HS-27A (cell line): Measurements from ENCODE around the gene CDC42BPG.
"Not testable (repeated sequence)": the region's sequence is repeated elsewhere in the genome, so short reads cannot be mapped to it uniquely, and the experiment has no call there.

Experiments used
- DNase-seq: peaks from one replicate; pipeline ENCODE4 v3.0.0-alpha.2; 2012; ENCODE audit warnings: low read depth, missing footprints

The CDC42BPG gene

DNA sequence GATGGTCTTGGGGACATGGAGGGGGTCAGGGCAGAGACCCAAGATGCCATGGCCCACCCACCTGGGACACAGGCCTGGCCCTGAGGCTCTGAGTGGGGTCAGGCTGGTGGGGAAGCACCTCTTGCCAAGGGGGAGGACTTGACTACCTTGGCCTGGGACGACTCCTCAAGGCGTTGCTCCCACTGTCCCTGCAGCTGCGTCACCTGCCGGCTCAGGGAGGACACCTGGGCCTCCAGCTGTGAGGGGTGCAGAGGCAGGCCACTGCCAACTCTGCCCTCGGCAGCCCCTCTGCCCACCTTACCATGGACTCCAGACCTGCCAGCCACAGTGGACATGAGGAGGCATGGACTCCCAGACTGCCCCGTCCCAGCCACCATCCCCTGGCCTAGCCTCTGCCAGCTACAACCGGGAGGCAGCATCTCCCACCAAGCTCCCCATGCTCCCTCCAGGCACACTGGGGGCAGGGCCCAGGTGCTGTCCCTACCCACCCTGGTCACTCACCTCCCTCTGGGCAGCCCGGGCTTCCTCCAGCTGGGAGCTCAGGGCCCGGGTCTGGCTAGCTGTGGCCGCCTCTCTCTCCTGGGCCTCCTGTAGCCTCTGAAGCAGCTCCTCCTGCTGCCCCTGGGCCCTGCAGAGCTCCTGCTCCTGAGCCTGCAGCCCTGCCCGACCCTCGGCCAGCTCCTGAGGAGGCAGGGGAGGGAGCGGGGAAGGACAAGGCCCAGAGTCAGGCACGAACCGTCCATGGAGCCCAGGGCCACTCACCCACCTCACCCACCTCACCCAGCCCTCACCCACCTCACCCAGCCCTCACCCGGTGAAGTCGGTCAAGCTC is 8.6 kb downstream of the CDC42BPG start:
- no peak for DNase-seq

DNA sequence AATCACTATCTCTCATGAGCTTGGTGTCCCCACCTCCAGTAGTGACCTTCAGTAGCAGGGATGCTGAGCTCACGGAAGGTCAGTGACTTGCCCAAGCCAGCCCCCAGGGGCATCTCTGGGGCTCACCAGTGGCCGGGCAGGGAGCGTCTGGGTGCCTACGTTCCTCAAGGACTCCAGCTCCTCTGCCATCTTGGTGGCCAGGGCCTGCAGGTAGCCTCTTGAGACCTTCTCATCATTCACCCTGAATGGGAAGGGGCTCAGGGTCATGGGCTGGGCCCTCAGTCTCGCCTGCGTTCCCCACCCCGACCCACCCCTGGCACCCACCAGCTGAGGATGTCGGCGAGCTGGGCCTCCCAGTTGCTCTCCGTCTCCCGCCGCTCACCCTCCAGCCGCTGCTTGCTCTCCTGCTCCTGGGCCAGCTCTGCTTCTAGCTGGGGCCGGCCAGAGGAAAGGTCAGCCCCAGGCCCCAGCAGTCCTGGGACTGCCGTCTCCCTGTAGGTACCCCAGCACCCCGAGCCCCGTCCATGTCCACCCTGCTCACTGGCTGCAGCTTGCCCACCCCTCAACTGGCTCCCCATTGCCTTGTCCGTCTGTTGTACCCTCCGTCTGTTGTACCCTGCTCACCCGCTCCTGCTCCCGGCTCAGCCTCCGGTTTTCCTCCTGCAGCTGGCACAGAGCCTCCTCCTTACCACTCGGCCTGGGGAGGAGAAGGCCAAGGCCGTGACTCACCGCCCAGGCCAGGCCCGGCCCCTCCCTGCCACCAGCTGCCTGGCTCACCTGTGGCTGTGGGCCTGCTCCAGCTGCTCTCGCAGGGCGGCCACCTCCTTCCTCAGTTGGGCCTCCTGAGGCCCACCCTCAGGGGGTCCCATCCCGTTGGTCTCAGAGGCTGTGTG is 9.5 kb downstream of the CDC42BPG start:
- DNase-seq = no peak

DNA sequence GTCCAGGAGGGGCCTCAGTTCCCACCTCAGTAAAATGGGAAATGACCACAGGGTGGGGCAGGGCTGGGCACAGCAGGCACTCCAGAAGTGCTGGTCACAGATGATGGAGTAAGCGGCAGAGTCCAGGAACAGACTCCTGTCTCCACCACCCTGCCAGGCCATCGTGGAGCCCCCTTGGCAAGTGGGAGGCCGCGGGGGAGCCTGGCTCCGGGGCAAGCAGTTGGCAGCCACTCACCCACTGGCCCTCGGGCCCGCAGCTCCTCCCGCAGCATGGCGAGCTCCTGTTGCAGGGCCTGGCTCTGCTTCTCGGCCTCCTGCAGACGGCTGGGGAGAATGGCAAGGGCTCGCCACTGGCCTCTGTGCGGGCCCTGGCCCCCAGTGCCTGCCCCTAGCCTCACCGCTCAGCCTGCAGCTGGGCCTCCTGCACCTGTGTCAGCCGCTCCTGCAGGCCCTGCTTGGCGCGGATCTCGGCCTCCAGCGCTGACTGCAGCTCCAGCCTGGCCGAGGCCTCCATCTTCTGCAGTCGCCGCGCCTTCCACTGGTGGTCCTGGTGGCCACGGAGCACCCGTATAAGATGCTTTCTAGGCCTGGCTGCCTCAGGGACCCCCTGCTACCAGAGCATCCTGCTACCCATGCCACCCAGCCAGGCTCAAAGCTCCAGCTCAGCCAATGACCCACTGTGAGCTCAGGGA is 10.3 kb downstream of the CDC42BPG start:
- DNase-seq = no peak

DNA sequence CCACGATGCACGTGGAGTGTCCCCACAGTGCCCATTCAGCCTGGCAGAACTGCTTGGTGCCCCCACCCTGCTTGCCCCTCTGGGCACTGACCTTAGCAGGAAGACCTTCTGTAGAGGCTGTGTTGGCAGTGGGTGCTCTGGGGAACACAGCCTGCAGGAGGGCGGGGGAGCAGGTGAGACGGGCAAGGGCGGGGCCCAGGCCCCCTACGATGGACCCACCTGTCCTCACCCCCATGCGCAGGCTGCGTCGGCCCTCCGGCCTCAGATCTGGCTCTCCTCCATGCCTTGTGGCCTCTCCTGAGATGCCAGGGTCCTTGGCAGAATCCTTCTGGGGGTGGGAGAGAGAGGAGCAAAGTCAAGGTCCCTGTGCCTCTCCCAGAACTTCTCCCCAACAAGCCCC is 10.9 kb downstream of the CDC42BPG start:
- no peak for DNase-seq

DNA sequence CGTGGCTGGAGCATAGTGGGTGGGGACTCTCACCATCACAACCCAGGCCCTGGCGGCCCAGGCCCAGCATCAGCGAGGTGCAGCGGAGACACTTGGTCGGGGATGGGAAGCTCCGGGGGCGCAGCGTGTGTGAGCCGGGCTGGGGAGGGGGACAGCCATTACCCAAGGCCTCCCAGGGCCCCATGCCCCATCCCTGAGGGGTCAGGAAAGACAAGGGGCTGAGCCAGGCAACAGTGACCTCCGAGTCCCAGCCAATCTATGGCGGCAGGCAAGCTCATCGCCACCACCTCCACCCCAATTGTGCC is 11.3 kb downstream of the CDC42BPG start:
- DNase-seq = no peak

DNA sequence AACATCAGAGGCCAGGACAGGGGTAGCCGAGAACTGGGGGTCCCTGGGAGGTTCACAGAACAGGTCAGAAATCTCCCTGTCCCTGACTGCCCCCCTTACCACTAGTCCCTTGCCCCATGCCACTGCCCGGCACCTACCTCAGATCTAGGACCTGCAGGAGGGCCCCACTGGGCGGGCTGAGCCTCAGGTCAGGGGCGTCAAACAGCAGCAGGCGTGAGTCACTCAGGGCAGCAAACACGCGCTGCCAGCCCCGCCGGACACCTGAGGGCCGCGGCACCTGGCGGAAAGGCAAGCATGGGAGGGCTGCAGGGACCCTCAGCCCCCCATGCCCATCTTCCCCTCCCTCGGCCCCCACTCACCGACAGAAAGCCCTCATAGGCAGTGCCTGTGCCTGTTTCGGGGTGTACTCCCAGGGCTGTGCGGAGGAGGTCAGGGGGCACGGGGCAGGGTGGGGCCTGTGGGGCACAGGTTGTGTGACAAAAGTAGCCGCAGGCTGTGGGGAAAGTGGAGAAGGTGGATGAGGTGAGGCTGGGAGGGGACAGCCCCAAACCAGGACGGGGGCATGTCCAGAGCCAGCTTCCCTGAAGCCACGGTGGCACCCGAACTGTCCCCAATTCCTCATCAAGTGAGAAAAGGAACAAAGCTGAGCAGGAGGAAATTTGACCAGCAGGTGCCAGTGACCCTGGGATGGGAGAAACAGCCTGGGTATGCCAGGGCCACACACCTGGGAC is 11.8 kb downstream of the CDC42BPG start:
- no peak for DNase-seq

DNA sequence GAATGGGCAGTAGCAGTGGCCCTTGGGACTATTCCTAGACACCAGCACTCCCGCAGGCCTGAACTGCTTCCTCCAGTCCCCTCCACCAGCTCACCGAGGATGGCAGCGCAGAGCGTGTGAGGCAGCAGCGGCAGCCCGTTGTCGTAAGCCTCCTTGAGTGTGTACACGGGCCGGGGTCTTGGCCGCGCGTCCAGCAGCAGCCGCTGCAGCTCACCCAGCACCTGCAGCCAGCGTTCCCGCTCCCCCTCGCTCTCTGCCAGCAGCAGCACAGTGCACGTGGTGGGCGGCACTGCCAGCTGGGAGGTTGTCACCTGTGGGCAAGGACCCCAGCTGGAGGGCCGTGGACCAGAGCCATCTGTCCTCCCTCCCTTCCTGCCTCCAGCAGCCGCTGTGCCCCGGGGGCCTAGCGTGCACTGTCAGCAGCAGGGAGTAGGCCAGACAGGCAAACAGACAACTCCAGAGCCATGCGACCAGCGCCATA is 13.0 kb downstream of the CDC42BPG start:
- no peak for DNase-seq

DNA sequence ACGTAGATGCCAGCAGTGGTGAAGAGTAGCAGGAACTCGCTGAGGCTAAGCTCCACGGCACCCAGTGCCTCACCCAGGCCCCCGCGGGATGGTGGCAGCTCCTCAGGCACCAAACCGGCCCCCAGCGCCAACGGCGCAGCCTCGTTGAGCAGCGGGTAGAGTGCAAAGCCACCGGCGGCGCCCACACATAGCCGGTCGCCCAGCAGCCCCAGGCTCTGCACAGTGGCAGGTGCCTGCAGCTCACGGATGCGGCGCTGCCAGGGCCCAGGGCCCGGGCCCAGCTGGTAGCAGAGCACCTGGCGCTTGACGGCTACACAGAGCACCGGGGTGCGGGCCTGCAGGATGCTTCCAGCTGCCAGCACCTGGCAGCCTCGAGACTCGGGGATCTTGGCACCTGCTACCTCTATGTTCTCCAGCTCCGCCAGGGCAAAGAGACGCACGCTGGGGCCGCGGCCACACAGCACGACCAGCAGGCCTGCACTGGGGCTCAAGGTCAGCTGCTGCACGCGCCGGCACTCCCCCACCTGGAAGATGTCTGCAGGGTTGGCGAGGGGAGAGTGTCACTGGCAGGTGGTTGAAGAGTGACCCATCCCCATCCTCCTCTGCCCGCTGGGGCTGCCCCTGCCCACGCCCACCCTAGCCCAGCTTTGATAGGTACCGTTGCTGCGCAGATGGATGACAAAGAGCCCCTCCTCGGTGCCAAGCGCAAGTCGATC is 14.8 kb downstream of the CDC42BPG start:
- DNase-seq = no peak

DNA sequence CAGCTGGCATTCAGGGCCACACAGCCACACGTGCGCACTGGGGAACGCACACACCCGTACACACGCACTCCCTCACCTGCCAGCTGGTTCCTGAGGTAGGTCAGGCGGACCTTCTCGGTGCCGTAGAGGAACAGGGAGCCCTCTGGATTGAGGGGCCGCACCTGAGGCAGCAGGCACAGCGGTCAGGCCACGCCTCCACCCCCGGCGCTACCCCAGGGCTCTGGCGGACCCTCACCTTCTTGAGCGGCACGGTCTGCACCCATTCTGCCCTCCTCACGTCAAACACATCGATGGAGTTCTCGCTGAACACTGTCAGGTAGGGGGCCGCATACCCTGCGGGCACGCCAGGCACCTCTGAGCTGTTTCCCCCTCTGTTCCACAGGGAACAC is 17.0 kb downstream of the CDC42BPG start:
- no peak for DNase-seq

DNA sequence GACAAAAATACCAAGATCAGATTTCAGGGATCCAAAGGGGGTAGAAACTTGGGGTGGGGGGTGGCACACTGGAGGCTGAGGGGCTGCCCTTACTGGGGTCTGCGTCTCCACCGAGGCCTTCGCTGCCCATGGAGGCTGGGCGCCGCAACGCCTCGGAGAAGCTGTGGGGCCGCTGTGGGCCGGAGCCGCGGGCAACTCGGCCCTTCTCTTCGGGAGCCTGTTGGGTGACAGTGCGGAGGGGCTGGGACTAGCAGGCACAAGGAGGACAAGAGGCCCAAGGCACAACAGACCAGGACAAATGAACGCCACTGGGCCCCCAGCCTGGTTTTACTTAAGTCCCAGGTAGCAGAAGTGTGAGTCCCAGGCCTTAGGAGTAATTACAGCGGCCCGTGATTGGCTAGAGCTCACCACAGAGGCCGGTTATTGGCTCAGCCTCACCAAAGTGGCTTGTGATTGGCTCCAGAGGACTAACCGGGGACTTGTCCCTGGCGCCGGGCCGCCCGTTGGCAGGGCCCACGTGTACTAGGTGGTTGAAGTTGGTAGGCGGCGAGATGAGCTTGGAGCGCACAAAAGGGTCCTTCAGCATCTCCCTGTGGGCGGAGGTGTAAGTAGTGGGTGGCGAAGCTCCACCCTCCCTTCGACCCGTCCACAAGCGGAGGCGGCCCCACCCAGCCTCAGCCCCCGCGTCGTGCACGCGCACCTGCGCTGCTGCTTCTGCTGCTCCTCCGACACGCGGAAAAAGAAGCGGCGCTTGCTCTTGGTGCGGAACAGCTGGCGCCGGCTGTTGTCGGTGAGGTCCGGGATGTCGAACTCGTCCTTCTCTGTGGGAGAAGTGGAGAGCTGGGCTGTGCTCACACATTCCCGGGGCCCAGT is 17.6 kb downstream of the CDC42BPG start:
- DNase-seq = no peak

DNA sequence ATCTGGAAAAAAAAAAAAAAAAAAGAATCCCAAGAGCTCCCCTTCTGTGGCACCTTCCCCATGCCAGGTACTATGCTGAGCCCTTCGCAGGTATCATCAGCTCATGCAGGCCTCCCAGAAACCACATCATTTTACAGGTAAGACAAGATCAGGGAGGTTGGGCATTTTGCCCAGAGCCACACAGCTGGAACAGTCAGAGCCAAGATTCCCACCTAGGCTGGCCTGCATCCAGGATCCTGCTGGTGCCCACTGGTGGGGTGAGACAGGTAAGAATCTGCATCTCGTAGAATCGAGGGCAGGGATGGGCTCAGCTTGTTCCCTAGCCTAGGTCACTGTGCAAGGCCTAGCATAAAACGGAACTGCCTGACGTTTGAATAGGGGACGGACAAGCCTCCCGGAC is 18.4 kb downstream of the CDC42BPG start:
- DNase-seq = no peak

DNA sequence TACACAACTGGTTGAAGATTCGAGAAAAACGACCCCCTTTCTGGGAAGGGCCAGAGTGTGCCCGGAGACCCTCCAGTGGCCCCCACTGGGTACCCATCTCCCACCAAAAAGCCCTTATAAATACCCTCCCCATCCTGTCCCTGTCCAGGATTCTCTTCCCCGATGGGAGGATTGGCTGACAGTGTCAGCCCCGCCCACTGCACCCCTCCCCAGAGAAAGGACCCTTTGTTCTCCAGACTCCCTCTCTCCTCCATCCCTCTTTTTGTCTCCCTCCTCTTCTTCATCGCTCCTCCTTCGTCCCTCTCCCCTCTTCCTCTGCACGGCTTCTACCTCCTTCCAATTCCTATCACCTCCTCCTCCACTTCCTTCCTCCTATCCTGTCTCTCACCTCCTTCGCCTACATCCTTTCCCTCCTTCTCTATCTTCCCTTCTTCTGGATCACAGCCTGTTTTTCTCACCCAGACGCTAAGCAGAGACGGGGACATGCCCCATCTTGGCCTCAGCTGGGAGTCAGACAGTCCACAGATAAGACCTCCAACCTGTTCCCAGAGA is 20.8 kb downstream of the CDC42BPG start:
- no peak for DNase-seq

DNA sequence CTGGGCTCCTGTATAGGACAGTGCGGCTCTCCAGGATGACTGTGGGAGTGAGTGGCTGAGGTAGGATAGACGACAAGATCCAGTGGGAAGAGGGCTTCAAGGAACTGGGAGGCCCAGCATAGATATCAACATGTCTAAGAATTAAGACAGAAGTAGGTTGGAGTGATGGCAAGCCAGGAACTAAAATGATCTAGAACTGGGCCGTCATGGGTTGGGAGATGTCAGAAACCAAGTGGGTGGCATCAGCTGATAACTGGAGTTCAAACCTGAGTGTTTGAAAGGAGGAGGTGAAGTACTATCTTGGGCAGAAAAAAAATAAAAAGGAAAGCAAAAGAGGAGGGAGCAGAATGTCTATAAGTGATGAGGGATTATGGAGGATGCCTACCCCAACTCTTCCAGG is 27.0 kb downstream of the CDC42BPG start:
- no peak for DNase-seq

DNA sequence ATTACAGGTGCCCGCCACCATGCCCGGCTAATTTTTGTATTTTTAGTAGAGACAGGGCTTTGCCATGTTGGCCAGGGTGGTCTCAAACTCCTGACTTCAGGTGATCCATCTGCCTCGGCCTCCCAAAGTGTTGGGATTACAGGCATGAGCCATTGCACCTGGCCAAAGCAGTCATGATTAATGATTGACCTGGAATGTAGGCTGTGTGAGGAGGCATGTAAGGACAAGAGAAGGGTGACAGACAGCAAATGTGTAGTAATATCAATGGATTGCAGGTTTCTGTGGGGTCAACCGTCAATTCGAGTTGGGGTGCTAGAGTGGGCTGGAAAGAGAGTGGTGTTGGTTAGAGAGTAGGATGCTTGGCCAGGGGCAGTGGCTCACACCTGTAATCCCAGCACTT is 29.0 kb downstream of the CDC42BPG start:
- DNase-seq = not testable (repeated sequence)

DNA sequence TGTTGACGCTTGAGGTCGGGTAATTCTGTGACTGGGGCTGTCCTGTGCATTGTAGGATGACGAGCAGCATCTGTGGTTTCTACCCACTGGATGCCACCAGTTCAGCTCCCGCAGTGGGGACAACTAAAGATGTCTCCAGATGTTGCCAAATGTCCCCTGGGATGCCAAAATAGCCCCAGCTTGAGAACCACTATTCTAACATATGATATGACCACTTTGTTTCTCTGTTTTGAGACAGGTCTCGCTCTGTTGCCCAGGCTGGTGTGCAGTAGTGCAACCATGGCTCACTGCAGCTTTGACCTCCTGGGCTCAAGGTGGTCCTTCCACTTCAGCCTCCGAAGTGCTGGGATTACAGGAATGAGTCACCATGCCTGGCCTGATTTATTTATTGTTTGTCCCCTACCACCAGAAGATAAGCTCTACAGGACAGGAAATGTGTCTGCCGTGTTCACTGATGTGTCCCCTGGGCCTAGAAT is 29.7 kb downstream of the CDC42BPG start:
- DNase-seq = no peak

DNA sequence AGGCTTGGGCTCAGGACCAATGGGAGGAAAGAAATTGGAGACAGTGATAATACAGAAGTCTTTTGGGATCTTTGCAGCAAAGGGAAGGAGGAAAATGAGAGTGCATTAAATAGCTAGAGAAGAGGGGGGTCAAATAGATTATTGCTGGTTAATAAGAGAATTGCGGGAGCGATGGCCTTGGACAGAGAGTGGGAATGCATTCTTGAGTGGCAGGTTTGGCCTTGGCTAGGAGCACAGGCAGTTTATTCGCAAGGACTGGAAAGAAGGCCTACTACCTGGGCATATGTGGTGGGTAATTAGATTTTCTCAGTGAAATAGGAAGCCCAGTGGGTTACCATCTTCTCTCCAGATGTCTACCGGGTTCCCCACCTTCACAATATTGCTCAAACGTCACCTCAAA is 30.6 kb downstream of the CDC42BPG start:
- no peak for DNase-seq

DNA sequence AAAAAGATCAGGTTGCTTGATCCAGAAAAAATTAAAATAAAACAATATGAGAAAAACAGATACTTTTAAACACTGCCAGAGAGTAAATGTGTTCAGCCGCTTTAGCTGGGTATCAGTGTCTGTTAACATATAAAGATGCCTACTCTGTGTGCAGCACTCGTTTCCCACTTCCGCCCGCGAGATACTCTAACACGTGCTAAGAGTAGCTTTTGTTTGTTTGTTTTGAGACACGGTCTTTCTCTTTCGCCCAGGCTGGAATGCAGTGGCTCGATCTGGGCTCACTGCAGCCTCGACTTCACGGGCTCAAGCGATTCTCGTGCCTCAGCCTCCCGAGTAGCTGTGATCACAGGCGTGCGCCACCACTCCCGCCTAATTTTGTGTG is 33.6 kb downstream of the CDC42BPG start:
- peak; percentile 20 for DNase-seq

DNA sequence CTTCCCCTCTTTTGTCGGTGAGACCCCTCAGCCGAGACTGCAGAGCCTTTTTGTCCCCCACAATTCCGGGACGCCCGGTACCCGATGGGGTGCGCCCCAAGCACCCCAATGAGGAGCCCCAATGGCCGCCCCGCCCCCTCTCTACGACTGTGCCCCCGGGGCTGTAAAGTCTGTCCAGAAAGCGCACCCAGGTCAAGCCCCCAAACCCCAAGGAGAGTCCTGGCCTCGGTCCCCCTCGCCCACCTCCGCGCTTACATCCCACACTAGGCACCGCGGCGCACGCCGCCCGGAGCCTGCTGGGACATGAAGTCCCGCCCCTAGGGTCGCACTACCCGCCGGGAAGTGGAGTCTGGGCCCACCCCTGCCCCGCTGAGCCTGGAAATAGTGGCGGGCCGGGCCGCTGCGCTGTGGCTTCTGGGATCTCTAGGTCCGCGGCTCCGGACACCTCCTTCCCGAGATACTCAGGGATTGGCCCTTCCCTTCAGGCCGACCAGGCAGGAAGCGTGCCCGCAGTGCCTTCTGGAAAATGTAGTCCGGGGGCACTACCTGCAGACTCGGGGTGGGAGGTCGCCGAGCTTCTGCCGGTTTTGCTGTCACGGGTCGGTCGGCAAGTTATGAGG is 34.1 kb downstream of the CDC42BPG start, which contains the start of gene MEN1:
Gene MEN1 (minus strand): TSS at position 281 of the 620 bp plus-strand sequence. CDS start 442 bp downstream, outside the sequence.
- peak; percentile 88 for DNase-seq

DNA sequence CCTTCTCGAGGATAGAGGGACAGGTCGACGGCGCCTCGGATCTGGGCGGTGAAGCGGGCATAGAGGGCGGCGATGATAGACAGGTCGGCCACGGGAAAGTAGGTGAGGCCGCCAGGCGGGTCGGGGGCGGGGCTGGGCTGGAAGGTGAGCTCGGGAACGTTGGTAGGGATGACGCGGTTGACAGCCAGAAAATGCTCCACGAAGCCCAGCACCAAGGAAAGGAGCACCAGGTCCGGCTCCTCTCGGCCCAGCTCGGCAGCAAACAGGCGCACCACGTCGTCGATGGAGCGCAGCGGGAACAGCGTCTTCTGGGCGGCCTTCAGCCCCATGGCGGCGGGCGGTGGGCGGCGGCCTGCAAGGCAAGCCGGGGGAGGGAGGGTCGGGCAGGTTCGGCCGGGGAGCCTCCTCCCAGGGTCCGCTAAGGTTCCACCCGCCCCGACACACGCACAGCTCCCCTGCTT is 34.6 kb downstream of the CDC42BPG start:
- DNase-seq = no peak
